IgD-negative memory B cell (primary cell): ENCODE results near the gene TANGO2. TPM values are rescaled to one million over a fixed set of nuclear protein-coding genes. Genes with fewer than 3 reads are reported as not detected.

ENCODE experiments used
- H3K27ac Mint-ChIP-seq, 3 donors: one replicate each; pipeline ENCODE4 v1.8.0; 2020 to 2022; ENCODE audit warnings: mild to moderate bottlenecking in 3 of 3, mixed read lengths in 3 of 3, moderate library complexity in 1 of 3
- H3K27me3 Mint-ChIP-seq: one replicate; pipeline ENCODE4 v1.8.0; 2021; ENCODE audit warnings: mixed read lengths
- H3K36me3 Mint-ChIP-seq: one replicate; pipeline ENCODE4 v1.8.0; 2020; ENCODE audit warnings: mild to moderate bottlenecking, mixed read lengths
- H3K4me1 Mint-ChIP-seq, 3 donors: one replicate each; pipeline ENCODE4 v1.8.0; 2020 to 2022; ENCODE audit warnings: mixed read lengths in 3 of 3, mild to moderate bottlenecking in 1 of 3
- H3K4me3 Mint-ChIP-seq, 4 donors: one replicate each; pipeline ENCODE4 v1.8.0; 2020 to 2022; ENCODE audit warnings: mild to moderate bottlenecking in 4 of 4, mixed read lengths in 4 of 4, moderate library complexity in 3 of 4
- H3K9me3 Mint-ChIP-seq, 3 donors: one replicate each; pipeline ENCODE4 v1.8.0; 2020 to 2021; ENCODE audit warnings: mixed read lengths in 3 of 3, mild to moderate bottlenecking in 1 of 3
- polyA plus RNA-seq: library from polyadenylated mRNA; unstranded; fragments of 300-500 nt; fragmentation: Illumina TruSeq; gene quantifications from one replicate; pipeline ENCODE4 v1.2.3, GENCODE V29; 2021

The TANGO2 gene
- polyA plus RNA-seq, 1 donor from 2014 or later = 44.5 TPM

DNA sequence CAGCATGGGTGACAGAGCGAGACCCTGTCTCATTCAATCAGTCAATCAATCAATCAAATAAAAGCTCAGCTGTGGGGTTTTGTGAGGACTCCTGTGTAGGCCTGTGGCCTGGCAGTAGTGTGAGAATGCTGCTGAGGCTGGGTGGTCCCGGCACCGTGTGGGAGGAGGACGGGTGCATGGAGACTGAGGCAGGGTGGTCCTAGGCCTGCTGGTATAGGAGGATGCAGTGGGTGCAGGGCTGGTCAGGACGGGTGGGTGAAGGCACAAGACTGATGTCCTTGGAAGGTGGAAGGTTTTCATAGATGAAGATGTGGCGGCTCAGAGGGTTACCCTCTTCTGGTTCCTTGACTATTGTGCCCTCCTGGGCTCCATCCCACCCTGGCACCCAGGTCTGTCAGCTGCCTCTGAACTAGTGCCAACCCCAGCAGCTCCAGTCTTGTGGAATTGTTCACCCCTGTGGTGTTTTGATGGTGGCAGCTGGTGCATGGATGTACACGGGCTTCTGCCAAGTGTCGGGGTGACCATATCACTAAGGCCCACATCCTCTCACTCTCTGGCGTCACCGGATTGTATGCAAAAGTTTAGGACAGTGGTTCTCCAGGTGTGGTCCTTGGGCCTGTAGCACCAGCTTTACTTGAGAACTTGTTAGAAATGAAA, 23.7 kb downstream of the TANGO2 start:
- Mint-ChIP-seq H3K27me3 (no peaks in the 10 kb centered on the region), H3K4me3 (no peak overlapping the region), H3K27ac (no peak overlapping the region), H3K4me1 (peaks cover 3 to 4% (median 3%) of the 10 kb centered on the region in 3 donors), H3K9me3 (peaks cover 0 to 4% (median 0%) of the 10 kb centered on the region in 3 donors), H3K36me3 (peaks cover 13% of the 10 kb centered on the region)

DNA sequence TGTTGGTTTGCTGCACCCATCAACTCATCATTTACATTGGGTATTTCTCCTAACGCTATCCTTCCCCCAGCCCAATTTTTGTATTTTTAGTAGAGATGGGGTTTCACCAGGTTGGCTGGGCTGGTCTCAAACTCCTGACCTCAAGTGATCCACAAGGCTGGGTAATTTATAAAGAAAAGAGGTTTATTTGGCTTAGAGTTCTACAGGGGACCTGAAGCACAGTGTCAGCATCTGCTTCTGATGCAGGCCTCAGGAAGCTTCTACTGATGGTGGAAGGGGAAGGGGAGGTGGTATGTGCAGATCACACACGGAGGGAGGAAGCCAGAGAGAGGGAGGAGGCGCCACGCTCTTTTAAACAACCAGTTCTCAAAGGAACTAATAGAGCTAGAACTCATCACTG, 25.8 kb downstream of the TANGO2 start:
- Mint-ChIP-seq H3K4me1 (peaks cover 0 to 3% (median 3%) of the 10 kb centered on the region in 3 donors), H3K36me3 (peaks cover 14% of the 10 kb centered on the region), H3K27ac (no peak overlapping the region), H3K9me3 (peaks cover 0 to 4% (median 0%) of the 10 kb centered on the region in 3 donors), H3K4me3 (no peak overlapping the region), H3K27me3 (no peaks in the 10 kb centered on the region)

DNA sequence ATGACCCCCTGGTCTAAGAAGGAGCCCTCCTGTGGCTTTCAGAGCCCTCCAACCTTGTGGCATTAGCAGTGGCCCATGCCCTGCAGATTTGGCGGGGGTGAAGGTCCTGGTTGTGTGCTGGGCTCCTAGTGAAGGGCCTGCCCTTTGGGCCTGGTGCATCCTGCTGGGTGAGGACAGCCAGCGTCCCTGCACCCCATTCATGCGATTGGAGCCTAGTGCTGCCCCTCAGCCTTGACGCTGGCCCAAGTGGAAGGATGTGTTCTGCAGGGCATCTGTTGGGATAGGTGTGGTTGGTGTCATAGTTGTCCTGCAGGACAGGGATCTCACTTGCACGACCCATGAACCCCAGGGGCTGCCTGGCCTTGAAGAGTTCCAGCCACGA, 31.0 kb downstream of the TANGO2 start:
- no peak overlapping the region for H3K27ac Mint-ChIP-seq
- H3K27me3 Mint-ChIP-seq = no peaks in the 10 kb centered on the region
- peaks cover 0 to 4% (median 0%) of the 10 kb centered on the region in 3 donors for H3K9me3 Mint-ChIP-seq
- H3K4me3 Mint-ChIP-seq = no peak overlapping the region
- no peaks in the 10 kb centered on the region for H3K4me1 Mint-ChIP-seq
- H3K36me3 Mint-ChIP-seq = peaks cover 12% of the 10 kb centered on the region

DNA sequence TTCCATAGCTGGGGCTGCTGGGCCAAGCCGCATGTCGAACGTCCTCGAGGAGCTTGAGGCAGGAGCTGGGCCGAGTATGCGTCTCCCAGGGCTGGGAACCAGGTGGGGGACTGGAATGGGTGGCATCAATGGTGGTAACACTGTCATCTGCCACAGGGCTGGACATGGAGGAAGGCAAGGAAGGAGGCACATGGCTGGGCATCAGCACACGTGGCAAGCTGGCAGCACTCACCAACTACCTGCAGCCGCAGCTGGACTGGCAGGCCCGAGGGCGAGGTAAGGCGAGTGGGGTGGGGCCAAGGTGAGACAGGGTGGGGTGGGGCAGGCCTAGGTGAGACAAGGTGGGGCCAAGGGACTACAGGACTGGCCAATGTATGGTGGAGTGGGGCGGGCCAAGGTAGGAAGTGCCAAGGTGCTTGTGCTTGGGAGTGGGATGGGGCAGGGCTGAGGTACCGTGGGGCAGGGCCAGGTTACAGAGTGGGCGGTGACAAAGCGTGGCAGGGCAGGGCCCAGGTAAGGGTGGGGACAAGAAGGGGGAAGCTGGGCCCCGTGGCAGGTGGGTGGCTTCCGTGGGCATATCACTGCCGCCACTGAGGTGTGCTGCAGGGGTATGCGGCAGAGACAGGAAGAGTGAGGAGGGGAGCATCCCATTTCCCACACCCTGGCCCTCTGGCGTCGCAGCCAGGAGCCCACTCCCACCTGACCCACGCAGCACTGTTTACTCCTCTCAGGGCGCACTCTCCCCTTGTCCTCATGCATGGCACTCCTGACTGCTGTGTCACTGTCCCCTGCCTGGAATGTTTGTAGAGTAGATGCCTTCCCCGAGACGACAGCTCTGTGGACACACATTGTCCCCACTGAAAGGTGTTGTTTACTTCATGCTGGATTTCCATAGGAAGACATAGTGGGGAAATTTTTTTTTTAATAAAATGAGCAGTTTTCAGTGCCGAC, 31.7 kb downstream of the TANGO2 start:
- no peaks in the 10 kb centered on the region for H3K4me1 Mint-ChIP-seq
- H3K27me3 Mint-ChIP-seq = no peaks in the 10 kb centered on the region
- H3K36me3 Mint-ChIP-seq = peaks cover 12% of the 10 kb centered on the region
- no peak overlapping the region for H3K4me3 Mint-ChIP-seq
- H3K27ac Mint-ChIP-seq = no peak overlapping the region
- H3K9me3 Mint-ChIP-seq = peaks cover 0 to 4% (median 0%) of the 10 kb centered on the region in 3 donors

DNA sequence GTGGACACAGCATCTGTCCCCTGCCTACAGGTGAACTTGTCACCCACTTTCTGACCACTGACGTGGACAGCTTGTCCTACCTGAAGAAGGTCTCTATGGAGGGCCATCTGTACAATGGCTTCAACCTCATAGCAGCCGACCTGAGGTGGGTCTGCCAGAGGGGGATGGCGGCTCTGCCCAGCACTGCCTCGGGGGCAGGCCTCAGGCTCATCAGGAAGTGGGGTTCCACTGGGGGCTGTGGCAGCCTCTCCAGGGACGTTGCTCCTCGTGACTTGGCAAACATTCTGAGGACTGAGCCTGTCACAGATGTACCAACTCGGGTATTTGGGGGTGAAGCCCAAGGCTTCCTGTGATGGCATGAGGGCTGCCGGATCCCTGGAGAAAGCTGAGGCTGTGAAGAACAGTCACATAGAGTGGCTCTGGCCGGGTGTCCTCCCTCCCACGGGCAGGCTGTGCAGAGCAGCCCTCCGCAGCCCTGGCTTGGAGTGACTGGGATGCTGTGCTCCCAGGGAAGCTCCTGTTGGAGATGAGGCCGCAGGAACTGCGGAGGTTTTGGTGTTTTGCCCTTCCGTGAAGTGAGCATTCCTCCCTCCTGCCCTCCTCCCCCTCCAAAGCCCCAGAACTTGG, 32.6 kb downstream of the TANGO2 start:
- Mint-ChIP-seq H3K27ac (no peak overlapping the region), H3K36me3 (peaks cover 10% of the 10 kb centered on the region), H3K4me1 (no peaks in the 10 kb centered on the region), H3K27me3 (no peaks in the 10 kb centered on the region), H3K9me3 (no peaks in the 10 kb centered on the region), H3K4me3 (no peak overlapping the region)

DNA sequence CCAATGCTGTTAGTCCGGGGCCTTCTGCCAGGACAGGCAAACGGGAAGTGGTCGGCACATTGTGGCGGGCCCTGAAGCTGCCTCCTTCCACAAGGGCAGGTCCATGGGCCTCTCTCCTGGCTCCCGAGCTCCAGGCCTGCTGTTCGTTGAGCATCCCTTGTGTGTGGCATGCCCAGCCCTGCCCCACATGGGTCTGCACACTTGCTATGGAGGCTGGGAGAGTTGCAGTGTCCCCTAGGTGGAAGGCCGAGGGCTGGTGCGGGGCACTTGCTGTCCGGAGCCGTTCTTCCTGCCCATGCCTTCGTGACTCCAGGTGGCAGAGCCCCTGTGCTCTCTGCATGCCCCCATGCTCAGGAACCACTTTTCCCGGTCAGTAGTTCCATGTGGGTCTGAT, 33.1 kb downstream of the TANGO2 start:
- Mint-ChIP-seq H3K27ac (no peak overlapping the region), H3K9me3 (no peaks in the 10 kb centered on the region), H3K4me3 (no peak overlapping the region), H3K36me3 (peaks cover 6% of the 10 kb centered on the region), H3K4me1 (no peaks in the 10 kb centered on the region), H3K27me3 (no peaks in the 10 kb centered on the region)

DNA sequence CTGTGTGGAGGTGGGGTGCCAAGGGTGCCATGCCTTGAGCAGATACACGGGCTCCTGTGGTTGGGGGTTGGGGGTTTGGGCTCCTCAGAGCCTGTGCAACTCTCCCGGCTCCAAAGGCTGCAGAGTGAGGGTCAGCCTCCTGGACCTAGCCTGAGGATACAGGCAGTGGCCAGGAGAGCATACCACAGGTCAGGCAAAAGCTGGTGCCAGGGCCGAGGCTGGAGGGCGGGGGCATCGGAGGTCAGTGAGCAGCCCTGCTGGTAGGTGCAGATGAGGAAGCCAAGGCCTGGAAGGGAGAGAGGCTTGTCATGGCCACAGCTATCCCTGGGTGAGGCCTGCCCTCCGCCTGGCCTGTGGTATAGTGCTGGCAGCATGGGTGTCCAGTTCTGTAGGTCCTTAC, 33.6 kb downstream of the TANGO2 start:
- H3K27ac Mint-ChIP-seq = no peak overlapping the region
- H3K27me3 Mint-ChIP-seq = no peaks in the 10 kb centered on the region
- no peak overlapping the region for H3K4me3 Mint-ChIP-seq
- H3K9me3 Mint-ChIP-seq = no peaks in the 10 kb centered on the region
- H3K36me3 Mint-ChIP-seq = peaks cover 4% of the 10 kb centered on the region
- no peaks in the 10 kb centered on the region for H3K4me1 Mint-ChIP-seq

DNA sequence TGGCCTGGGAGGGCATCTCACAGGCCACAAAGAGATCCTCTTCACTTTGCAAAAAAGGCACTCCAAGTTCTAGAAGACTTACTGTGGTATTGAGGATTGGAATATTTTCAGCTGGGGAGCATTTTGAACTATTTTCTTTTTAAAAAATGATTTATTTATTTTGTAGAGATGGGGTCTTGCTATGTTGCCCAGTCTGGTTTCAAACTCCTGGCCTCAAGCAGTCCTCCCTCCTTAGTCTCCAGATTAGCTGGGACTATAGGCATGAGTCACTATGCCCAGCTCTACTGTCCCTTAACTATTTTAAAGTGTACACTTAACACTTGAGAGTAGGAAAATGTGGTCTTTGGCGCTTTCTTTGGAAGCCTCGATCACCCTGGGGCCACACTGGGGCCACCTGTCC, 34.2 kb downstream of the TANGO2 start:
- Mint-ChIP-seq H3K27ac (no peak overlapping the region), H3K4me3 (no peak overlapping the region), H3K9me3 (no peaks in the 10 kb centered on the region), H3K4me1 (no peaks in the 10 kb centered on the region), H3K27me3 (no peaks in the 10 kb centered on the region), H3K36me3 (peaks cover 2% of the 10 kb centered on the region)

DNA sequence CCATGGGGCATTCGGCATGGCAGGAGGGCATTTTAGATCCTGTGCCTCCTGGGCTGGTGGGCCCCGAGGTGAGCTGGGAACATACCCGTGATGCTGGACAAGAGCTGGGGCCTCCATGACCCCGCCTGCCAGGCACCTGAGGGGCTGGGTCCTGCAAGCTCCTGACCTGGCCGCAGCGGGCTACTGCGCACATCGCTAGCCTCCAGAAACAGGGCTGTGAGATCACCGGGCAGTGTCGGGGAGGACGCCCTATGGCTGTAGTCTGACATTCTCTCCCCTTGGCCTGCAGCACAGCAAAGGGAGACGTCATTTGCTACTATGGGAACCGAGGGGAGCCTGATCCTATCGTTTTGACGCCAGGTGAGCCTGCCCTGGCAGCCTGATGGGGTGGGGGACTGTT, 34.7 kb downstream of the TANGO2 start:
- no peaks in the 10 kb centered on the region for H3K9me3 Mint-ChIP-seq
- H3K4me3 Mint-ChIP-seq = no peak overlapping the region
- H3K27ac Mint-ChIP-seq = no peak overlapping the region
- peaks cover 2% of the 10 kb centered on the region for H3K36me3 Mint-ChIP-seq
- H3K27me3 Mint-ChIP-seq = no peaks in the 10 kb centered on the region
- no peaks in the 10 kb centered on the region for H3K4me1 Mint-ChIP-seq

DNA sequence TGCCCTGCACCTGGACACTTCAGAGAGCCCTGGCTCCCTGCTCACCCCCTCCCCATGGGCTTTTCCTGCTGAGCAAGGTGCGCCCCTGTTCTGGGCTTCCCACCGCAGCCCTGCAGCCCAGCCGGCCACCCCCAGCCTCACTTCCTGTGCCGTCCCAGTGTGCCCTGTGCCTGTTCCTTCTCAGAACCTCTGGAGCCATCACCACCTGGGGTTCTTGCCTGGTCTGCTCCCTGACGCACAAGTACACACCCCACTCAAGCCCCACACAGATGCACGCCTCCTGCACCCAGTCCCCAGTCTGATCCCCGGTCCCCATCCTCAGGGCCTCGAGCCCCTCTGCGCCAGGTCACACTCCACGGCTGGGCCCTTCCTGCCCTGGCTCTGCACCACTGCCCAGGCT, 35.3 kb downstream of the TANGO2 start:
- no peaks in the 10 kb centered on the region for H3K27me3 Mint-ChIP-seq

DNA sequence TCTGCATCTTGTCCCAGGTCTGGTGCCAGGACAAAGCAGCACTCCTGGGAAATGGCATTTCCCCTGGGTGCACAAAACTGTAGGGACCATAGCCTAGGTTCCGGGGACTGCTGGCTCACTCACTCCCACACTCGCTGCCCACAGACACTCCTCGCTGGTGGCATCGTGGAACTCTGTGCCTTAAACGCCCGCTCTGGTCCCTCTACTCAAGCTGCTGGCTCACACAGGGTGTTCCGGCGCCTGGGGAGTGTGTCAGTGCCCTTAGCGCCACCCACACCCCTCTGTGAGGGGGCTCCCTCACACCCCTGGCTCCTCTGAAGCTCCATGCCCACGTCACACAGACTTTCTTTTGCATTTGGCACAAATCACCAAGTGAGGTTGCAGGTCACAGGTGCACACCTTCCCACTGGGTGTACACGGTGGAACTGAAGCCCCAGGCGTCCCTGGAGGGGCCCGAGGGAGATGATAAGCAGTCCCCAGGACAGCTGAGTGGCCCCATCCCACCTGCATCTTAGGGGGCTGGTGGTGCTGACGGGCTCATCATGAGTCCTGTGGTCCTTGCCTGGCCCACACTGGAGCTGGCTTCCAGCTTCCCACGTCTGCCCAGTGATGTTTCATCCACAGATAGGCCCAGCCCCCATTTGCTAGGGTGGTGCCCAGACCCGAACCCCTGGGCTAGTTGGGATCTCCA, 35.9 kb downstream of the TANGO2 start:
- Mint-ChIP-seq H3K27me3 (no peaks in the 10 kb centered on the region), H3K27ac (no peak overlapping the region), H3K4me3 (no peak overlapping the region), H3K36me3 (peaks cover 2% of the 10 kb centered on the region), H3K4me1 (no peaks in the 10 kb centered on the region), H3K9me3 (no peaks in the 10 kb centered on the region)

More for the DNA sequence above, 35.3 kb downstream of the TANGO2 start:
- H3K27ac Mint-ChIP-seq = no peak overlapping the region
- no peak overlapping the region for H3K4me3 Mint-ChIP-seq
- no peaks in the 10 kb centered on the region for H3K4me1 Mint-ChIP-seq
- no peaks in the 10 kb centered on the region for H3K9me3 Mint-ChIP-seq
- H3K36me3 Mint-ChIP-seq = peaks cover 2% of the 10 kb centered on the region

DNA sequence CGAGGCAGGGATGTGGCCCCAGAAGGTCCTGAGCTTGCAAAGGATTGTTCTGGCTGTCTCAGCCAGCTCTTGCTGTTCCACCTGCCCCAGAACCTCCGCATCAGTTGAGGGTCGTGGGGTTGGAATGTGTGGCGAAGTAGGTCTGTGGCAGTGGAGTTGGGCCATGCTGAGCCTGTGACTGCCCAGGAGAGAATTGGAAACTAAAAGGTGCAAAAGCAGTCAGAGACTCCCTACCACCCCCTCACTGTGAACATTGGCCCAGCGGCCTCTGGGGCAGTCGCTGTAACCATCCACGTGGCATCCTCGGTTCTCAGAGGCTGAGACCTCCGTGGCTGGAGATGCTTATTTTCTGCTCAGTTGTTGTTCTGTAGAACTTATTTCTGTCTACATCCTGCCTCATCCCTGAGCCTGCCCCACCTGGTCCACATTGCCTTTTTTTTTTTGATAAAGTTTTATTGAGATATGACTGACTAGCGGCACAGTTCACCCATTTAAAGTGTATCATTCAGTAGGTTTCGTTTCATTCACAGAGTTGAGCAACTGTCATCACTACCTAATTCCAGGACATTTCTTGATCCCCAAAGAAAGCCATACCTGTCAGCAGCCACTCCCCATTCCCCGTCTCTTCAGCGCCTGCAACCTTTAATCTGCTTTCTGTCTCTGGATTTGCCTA, 36.8 kb downstream of the TANGO2 start:
- Mint-ChIP-seq H3K4me1 (no peaks in the 10 kb centered on the region), H3K4me3 (no peak overlapping the region), H3K27ac (no peak overlapping the region), H3K36me3 (peaks cover 2% of the 10 kb centered on the region), H3K9me3 (no peaks in the 10 kb centered on the region), H3K27me3 (no peaks in the 10 kb centered on the region)

DNA sequence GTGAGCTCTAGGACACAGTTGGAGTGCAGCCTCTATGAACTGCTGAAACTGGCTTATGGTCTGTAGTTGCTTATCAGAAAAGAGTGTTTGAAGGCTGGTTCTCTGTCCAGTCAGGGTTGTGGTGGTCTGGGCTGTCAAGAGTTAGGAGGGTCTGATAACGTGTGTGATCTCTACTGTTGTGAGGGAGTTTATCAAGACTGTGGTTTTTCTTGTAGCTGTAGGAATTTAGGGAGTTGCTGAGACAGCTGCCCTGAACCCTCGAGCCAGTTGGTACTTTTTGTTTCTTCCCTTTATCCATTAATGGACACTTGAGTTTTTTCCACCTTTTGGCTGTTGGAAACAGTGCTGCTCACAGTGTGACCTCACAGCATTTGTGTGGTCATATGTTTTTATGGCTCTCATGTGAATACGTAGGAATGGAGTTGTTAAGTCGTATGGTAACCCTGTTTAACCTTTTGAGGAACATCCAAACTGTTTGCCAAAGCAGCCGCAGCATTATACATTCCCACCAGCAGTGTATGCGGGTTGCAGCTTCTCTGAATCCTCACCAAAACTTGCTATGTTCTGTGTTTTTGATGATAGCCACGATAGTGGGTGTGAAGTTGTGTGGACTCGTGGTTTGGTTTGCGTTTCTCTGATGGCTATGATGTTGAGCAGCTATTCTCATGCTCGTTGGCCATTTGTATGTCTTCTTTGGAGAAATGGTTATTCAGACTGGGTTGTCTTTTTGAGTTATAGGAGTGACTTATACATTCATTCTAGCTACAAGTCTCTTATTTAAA, 38.3 kb downstream of the TANGO2 start:
- Mint-ChIP-seq H3K27ac (peak overlapping the region in 1 of 3 donors; percentile 92), H3K4me3 (no peak overlapping the region), H3K36me3 (peaks cover 2% of the 10 kb centered on the region), H3K27me3 (no peaks in the 10 kb centered on the region), H3K9me3 (no peaks in the 10 kb centered on the region), H3K4me1 (no peaks in the 10 kb centered on the region)
